Dedifferentiated amniotic fluid mesenchymal stem cell (primary cell): Measurements from ENCODE around the gene CKLF.
"Not testable (repeated sequence)": the region's sequence is repeated elsewhere in the genome, so short reads cannot be mapped to it uniquely, and the experiment has no call there.

Source experiments
- DNase-seq: peaks from one replicate; pipeline ENCODE4 v3.0.0-alpha.2; 2016; ENCODE audit errors: extremely low spot score

Gene CKLF

GRCh38 chr16:66596986-66597848 is 44.8 kb downstream of the CKLF start:
- DNase-seq, result no peak

- no peak for DNase-seq
Observed at GRCh38 chr16:66598111-66598510, 45.7 kb downstream of the CKLF start.

- no peak for DNase-seq
Observed at GRCh38 chr16:66599726-66600125, 47.4 kb downstream of the CKLF start.

- no peak for DNase-seq
Observed at GRCh38 chr16:66600477-66600876, 48.1 kb downstream of the CKLF start.

GRCh38 chr16:66601471-66601870 is 49.1 kb downstream of the CKLF start:
- no peak for DNase-seq

GRCh38 chr16:66603537-66604375 is 51.4 kb downstream of the CKLF start:
- DNase-seq, result peak; percentile 46

GRCh38 chr16:66604376-66605176 is 52.2 kb downstream of the CKLF start, which contains the start of gene CMTM3:
Gene CMTM3 (plus strand): TSS chr16:66604704. CDS start chr16:66604806, 102 bp downstream.
- peak; percentile 54 for DNase-seq

GRCh38 chr16:66605177-66605978 is 53.0 kb downstream of the CKLF start:
- DNase-seq, result no peak

GRCh38 chr16:66605979-66606751 is 53.8 kb downstream of the CKLF start:
- no peak for DNase-seq

- peak; percentile 84 for DNase-seq
Observed at GRCh38 chr16:66608241-66609138, 56.1 kb downstream of the CKLF start.

GRCh38 chr16:66609139-66609510 is 56.7 kb downstream of the CKLF start:
- DNase-seq, result no peak

- DNase-seq, result no peak
Observed at GRCh38 chr16:66610111-66610820, 57.9 kb downstream of the CKLF start.

- not testable (repeated sequence) for DNase-seq
Observed at GRCh38 chr16:66611911-66612310, 59.5 kb downstream of the CKLF start.

- DNase-seq, result no peak
Observed at GRCh38 chr16:66612422-66612821, 60.0 kb downstream of the CKLF start.

- DNase-seq, result no peak
Observed at GRCh38 chr16:66614161-66614802, 61.9 kb downstream of the CKLF start.
